Hepatocyte (in vitro differentiated cells): Measurements from ENCODE around the gene PEAR1. TPM values are rescaled to one million over a fixed set of nuclear protein-coding genes. Genes with fewer than 3 reads are reported as not detected.

Experiments used
- DNase-seq: peaks from one replicate; pipeline ENCODE4 v3.0.0-alpha.2; 2016; ENCODE audit warnings: low spot score
- H2AFZ ChIP-seq: fragments of 200-600 bp; sonication (generic); 2 replicates; pipeline ENCODE4 v1.6.0; 2016; ENCODE audit warnings: antibody characterized with exemption, mild to moderate bottlenecking
- H3K27ac ChIP-seq: fragments of 200-600 bp; sonication (generic); 2 replicates; pipeline ENCODE4 v1.5.1; 2016; ENCODE audit warnings: mild to moderate bottlenecking
- H3K27me3 ChIP-seq: fragments of 200-600 bp; sonication (generic); 2 replicates; pipeline ENCODE4 v1.6.1; 2016
- H3K36me3 ChIP-seq: fragments of 200-600 bp; sonication (generic); replicated peaks from 2 replicates; pipeline ENCODE4 v1.5.1; 2016; ENCODE audit warnings: low read depth; ENCODE audit not compliant: insufficient read depth
- H3K4me1 ChIP-seq: fragments of 200-600 bp; sonication (generic); 2 replicates; pipeline ENCODE4 v1.5.1; 2016; ENCODE audit warnings: mild to moderate bottlenecking, moderate library complexity; ENCODE audit not compliant: insufficient read depth
- H3K4me2 ChIP-seq: fragments of 200-600 bp; sonication (generic); 2 replicates; pipeline ENCODE4 v1.6.0; 2016
- H3K4me3 ChIP-seq: fragments of 200-600 bp; sonication (generic); 2 replicates; pipeline ENCODE4 v1.5.1; 2016; ENCODE audit warnings: mild to moderate bottlenecking
- H3K79me2 ChIP-seq: fragments of 200-600 bp; sonication (generic); 2 replicates; pipeline ENCODE4 v1.6.0; 2017; ENCODE audit warnings: mild to moderate bottlenecking
- H3K9me2 ChIP-seq: fragments of 200-600 bp; sonication (generic); replicated peaks from 2 replicates; pipeline ENCODE4 v1.6.0; 2017; ENCODE audit warnings: mild to moderate bottlenecking; ENCODE audit not compliant: insufficient read depth
- H3K9me3 ChIP-seq: fragments of 200-600 bp; sonication (generic); 2 replicates; pipeline ENCODE4 v1.5.1; 2016; ENCODE audit warnings: low read depth, mild to moderate bottlenecking
- H4K20me1 ChIP-seq: fragments of 200-600 bp; sonication (generic); 2 replicates; pipeline ENCODE4 v1.6.0; 2016; ENCODE audit warnings: mild to moderate bottlenecking; ENCODE audit not compliant: insufficient read depth, poor library complexity, severe bottlenecking
- CTCF ChIP-seq: fragments of 200-600 bp; sonication (generic); IDR thresholded peaks from 2 replicates; pipeline ENCODE4 v1.5.1; 2016; ENCODE audit warnings: antibody characterized with exemption, mild to moderate bottlenecking; ENCODE audit not compliant: poor library complexity
- EZH2 ChIP-seq: fragments of 200-600 bp; sonication (generic); IDR thresholded peaks from 2 replicates; pipeline ENCODE4 v1.6.1; 2016; ENCODE audit warnings: antibody characterized with exemption, mild to moderate bottlenecking, borderline replicate concordance
- EZH2phosphoT487 ChIP-seq: fragments of 200-600 bp; sonication (generic); IDR thresholded peaks from one replicate; pipeline ENCODE4 v1.6.1; 2018; ENCODE audit warnings: antibody characterized with exemption, mild to moderate bottlenecking, low read depth, moderate library complexity; ENCODE audit not compliant: unreplicated experiment, severe bottlenecking
- WGBS: methylation state at CpG from one replicate; pipeline ENCODE4 v1.1.6; 2016; ENCODE audit warnings: low lambda C conversion rate; ENCODE audit errors: missing lambda C conversion rate; 5-methylcytosine and 5-hydroxymethylcytosine counted together
- polyA plus RNA-seq: library from polyadenylated mRNA; unstranded; fragments of >200 nt; fragmentation: Nextera tagmentation; extraction: Ambion mirVana; gene quantifications from 2 replicates; pipeline ENCODE4 v1.2.1, GENCODE V29; 2016
- total RNA-seq: library from RNA; depleted of rRNA; stranded (reverse); fragments of >200 nt; gene quantifications from 2 replicates; pipeline ENCODE4 v1.2.3, GENCODE V29; 2014

The PEAR1 gene
- total and polyA plus RNA-seq, 2 experiments from 2014 or later, result 5.3 to 6.3 TPM

GRCh38 chr1:156959925-156960324 lies 66.4 kb downstream of the PEAR1 start:
- H3K9me3 ChIP-seq, result no peaks in the 10 kb centered on the region
- no peak overlapping the region for H2AFZ ChIP-seq
- no peaks in the 10 kb centered on the region for H3K36me3 ChIP-seq
- no peaks in the 10 kb centered on the region for H3K79me2 ChIP-seq
- no peak overlapping the region for H3K4me2 ChIP-seq
- no peak overlapping the region for H3K27ac ChIP-seq
- peaks cover 5% of the 10 kb centered on the region for H3K4me1 ChIP-seq
- TF ChIP-seq CTCF, result no peak
- no peak for DNase-seq
- 95% methylated on average over 6 of the region's 6 CpGs for WGBS
- no peaks in the 10 kb centered on the region for H3K9me2 ChIP-seq
- H3K4me3 ChIP-seq, result no peak overlapping the region
- H4K20me1 ChIP-seq, result no peaks in the 10 kb centered on the region
- H3K27me3 ChIP-seq, result no peaks in the 10 kb centered on the region

- Histone ChIP-seq H3K4me3 (no peak overlapping the region), H3K36me3 (no peaks in the 10 kb centered on the region), H3K4me1 (peaks cover 5% of the 10 kb centered on the region), H3K79me2 (no peaks in the 10 kb centered on the region), H4K20me1 (no peaks in the 10 kb centered on the region), H3K27me3 (no peaks in the 10 kb centered on the region), H3K9me3 (no peaks in the 10 kb centered on the region), H2AFZ (no peak overlapping the region), H3K27ac (no peak overlapping the region), H3K4me2 (no peak overlapping the region), H3K9me2 (no peaks in the 10 kb centered on the region)
- WGBS, result 75% methylated on average over 4 of the region's 4 CpGs
- no peak for DNase-seq
- peak; percentile 4 for TF ChIP-seq CTCF
- TF ChIP-seq EZH2phosphoT487, result no peak
- TF ChIP-seq EZH2, result no peak
Measured at GRCh38 chr1:156961709-156962108, 68.2 kb downstream of the PEAR1 start.

GRCh38 chr1:156963621-156964020 lies 70.1 kb downstream of the PEAR1 start:
- Histone ChIP-seq H3K4me3 (no peak overlapping the region), H4K20me1 (no peaks in the 10 kb centered on the region), H3K27me3 (no peaks in the 10 kb centered on the region), H2AFZ (no peak overlapping the region), H3K4me2 (no peak overlapping the region), H3K36me3 (no peaks in the 10 kb centered on the region), H3K79me2 (no peaks in the 10 kb centered on the region), H3K4me1 (peaks cover 3% of the 10 kb centered on the region), H3K9me2 (no peaks in the 10 kb centered on the region), H3K9me3 (no peaks in the 10 kb centered on the region), H3K27ac (no peak overlapping the region)
- TF ChIP-seq EZH2 (no peak), CTCF (no peak), EZH2phosphoT487 (no peak)
- no peak for DNase-seq
- WGBS, result 67% methylated on average over 3 of the region's 3 CpGs

GRCh38 chr1:156964441-156964840 lies 70.9 kb downstream of the PEAR1 start:
- TF ChIP-seq EZH2phosphoT487, result no peak
- TF ChIP-seq EZH2, result no peak
- TF ChIP-seq CTCF, result no peak
- Histone ChIP-seq H3K4me3 (no peak overlapping the region), H2AFZ (no peak overlapping the region), H3K27ac (no peak overlapping the region), H4K20me1 (no peaks in the 10 kb centered on the region), H3K27me3 (no peaks in the 10 kb centered on the region), H3K36me3 (no peaks in the 10 kb centered on the region), H3K4me2 (no peak overlapping the region), H3K9me2 (no peaks in the 10 kb centered on the region), H3K9me3 (no peaks in the 10 kb centered on the region), H3K79me2 (no peaks in the 10 kb centered on the region), H3K4me1 (peaks cover 11% of the 10 kb centered on the region)
- WGBS, result 93% methylated on average over 2 of the region's 2 CpGs
- no peak for DNase-seq
